Stimulated activated CD4-positive, alpha-beta T cell treated with anti-CD3 and anti-CD28 coated beads, Interleukin-4, amount 100 ng/mL, for 48 hours (primary cell): Measurements from ENCODE around the gene TAMALIN.

Experiments used
- DNase-seq, 2 donors: peaks; one replicate each; pipeline ENCODE4 v3.0.0-alpha.2; 2020; ENCODE audit warnings: low read depth in 2 of 2

Gene TAMALIN

DNA sequence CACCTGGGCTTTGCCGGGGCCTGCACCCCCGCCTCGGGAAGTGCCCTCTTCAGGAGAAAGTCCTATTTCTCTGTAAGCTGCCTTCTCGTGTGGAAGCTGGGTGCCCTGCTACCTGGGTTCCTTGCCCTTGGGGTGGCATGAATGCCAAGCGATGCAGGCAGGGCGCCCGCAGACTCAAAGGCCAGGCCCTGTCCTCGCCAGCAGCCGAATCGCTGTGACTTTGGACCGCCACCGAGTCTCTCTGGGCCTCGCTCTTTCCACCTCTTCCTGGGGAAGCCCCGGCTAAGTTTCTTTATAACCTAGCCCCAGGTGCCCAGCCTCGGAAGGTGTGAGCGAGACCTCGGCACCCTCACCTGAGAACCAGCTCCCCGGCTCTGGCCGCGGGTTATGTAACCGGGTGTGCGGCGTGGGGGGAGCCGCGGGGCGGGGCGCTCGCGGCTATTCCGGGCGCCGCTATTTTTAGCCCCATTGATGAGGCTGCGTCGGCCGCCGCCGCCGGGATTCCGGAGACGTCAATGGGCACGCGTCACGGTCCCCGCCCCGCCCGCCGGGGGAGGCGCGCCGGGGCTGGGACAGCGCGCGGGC lies 29.9 kb downstream of the TAMALIN start:
- DNase-seq: peak; percentile 57

- DNase-seq: no peak
Measured at GRCh38 chr12:52037248-52037861, 30.6 kb downstream of the TAMALIN start.

DNA sequence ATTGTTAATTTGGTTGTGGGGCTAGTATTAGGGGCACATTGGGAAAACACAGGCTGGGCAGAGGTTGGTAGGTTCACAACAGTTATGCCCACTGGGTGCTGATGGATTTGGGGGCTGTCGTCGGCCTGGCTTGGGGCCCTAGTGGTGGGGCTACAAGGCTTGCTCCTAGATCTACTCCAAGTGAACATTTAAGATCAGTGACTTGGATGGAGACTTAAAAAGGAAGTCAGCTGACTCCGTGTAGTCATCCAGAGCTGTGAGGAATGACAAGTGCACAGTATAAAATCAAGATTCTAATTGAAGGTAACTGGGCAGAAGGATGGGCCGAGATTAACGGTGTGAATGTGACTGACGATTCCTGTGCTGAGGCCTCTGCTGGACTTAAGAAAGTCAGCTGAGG lies 31.7 kb downstream of the TAMALIN start:
- DNase-seq: no peak

GRCh38 chr12:52041035-52041434 lies 34.3 kb downstream of the TAMALIN start:
- no peak for DNase-seq

DNA sequence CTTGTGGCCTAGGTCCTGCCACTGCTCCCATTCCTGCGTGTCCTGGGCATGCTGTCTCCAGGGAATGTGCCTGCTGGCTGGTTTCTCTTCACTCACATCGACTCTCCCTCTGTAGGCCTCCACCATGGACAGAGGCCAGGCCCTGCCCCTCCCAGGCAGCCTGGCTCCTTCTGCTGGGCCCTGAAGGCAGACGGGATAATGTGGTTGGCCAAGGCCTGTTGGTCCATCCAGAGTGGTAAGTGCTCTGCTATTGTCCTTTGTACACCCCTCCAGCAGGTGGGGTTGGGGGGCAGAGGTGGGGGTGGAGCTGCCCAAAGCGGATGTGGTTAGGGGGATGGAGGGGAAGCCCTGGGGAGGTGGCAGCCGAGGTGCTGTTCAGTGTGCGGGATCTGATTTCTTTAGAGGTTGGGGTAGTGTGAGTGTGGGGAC lies 35.0 kb downstream of the TAMALIN start:
- no peak for DNase-seq

DNA sequence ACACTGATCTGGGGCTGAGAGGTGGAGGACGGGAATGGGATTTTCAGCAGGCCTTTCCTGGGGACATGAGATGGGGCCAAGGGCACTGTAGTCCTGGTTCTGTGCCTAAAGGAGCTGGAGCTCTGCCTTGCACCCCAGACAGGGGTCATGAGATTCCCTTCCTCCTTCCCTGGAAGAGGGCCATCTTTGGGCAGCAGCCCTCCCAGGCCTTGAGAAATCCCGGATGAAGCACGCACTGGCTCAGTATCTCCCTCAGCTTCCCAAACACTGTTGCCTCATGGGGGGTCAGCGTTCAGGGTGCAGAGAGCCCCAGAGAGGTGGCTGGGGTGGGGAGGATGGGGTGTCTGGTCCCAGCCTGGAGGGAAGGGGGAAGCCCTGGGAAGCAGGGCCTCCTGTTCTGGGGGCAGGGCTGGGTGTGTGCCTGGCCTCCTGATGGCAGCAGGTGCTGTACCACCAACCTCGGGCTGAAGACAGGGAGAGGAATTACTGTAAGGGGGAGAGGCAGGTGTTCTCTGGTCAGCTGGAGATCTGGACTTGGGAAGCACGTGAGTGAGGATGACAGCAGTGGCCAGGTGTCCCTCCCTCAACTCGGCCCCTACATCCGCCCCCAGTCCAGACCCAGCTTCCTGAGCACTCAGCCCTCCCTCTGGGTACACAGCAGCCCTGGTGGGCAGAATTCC lies 36.1 kb downstream of the TAMALIN start:
- DNase-seq: no peak

DNA sequence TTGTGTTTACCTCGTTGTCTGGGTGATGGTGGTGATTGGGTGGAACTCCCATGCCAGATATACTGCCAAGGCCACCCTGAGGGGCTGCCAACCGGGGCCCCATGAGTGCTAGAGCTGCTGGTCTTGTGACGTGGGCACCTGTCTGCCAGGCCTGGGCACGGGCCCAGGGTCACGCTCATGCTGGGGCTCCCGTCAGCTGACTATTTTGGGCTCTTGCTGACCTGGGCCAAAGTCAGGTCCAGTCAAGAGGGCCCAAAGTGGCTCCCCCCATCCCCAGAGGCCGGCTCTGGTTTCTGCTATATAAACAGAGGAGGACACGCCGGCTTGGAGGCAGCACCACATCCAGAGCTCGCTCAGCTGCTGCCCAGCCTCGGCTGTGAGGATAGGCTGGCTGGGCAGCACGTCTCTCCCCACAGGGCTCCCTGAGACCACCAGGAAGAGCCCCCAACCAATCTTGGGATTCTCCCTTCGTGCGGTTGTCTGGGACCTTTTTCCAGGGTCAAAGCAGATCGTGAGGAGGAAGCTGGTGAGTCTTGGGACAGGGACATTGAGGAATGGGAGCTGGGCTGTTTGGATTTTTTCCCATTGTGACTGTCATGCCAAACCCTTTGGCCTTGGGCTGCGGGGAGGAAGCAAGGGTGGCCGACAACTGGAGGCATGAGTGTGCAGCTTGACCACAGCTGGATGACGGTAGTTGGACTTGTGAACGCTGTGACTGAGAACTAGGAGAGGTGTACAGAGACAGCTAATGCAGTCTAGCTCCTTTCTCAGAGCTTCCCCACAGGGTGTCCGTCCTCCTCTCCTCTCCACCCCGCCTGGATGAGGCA lies 36.9 kb downstream of the TAMALIN start:
- DNase-seq: no peak

- DNase-seq: no peak
Measured at GRCh38 chr12:52044292-52044983, 37.7 kb downstream of the TAMALIN start.

DNA sequence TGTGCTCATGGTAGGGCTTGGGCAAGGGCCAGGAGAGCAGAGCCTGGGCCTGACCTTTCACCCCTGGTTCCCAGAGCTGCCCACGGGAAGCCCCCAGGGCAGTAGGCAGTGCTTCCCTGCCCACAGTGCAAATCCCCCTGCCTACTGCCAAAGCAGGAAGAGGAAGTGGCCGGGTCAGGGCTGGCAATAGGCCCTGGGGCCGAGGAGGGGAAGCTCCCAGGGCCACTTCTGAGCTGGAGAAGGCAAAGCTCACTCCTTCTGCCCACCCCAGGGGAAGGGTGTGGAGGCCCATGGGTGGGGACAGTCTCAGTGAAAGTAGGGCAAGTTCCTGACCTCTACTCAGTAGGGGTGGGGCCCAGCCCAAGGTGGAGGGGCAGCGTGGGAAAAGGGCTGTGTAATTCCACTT lies 39.1 kb downstream of the TAMALIN start:
- DNase-seq: no peak

- no peak for DNase-seq
Measured at GRCh38 chr12:52046859-52047258, 40.1 kb downstream of the TAMALIN start.

DNA sequence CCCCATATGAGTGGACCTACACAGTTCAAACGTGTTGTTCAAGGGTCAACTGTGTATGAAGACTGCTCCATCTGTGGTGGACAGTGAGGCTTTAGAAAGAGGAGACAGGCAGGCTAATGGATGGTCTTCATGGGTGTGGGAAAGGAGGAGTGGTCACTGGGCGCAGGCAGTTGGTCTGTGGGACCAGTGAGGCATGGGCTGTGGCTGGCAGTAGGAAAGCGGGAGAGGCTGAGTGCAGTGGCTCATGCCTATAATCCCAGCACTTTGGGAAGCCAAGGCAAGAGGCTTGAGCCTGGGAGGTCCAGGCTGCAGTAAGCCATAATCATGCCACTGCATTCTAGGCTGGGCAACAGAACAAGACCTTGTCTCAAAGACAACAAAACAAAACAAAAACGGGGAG lies 42.5 kb downstream of the TAMALIN start:
- no peak for DNase-seq

DNA sequence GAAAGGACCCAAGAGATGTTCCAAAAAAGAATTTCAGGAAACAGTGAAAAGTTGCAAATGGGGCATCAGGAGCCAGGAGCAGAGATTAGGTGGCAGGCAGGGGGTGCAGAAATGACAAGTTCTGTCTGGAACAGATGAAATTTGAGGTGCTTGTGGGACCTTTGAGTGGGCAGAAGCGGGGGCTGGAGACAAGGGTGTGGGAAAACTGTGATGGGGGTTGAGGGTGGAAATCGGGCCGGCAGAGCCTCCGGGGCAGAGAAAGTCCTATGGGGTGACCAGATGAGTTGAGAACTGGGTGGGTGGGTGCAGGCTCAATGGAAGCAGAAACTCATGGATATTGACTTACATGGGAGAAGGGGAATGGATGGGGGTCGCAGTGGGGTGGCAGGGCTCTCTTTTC lies 42.9 kb downstream of the TAMALIN start:
- DNase-seq: no peak

GRCh38 chr12:52050116-52050757 lies 43.5 kb downstream of the TAMALIN start:
- no peak for DNase-seq

DNA sequence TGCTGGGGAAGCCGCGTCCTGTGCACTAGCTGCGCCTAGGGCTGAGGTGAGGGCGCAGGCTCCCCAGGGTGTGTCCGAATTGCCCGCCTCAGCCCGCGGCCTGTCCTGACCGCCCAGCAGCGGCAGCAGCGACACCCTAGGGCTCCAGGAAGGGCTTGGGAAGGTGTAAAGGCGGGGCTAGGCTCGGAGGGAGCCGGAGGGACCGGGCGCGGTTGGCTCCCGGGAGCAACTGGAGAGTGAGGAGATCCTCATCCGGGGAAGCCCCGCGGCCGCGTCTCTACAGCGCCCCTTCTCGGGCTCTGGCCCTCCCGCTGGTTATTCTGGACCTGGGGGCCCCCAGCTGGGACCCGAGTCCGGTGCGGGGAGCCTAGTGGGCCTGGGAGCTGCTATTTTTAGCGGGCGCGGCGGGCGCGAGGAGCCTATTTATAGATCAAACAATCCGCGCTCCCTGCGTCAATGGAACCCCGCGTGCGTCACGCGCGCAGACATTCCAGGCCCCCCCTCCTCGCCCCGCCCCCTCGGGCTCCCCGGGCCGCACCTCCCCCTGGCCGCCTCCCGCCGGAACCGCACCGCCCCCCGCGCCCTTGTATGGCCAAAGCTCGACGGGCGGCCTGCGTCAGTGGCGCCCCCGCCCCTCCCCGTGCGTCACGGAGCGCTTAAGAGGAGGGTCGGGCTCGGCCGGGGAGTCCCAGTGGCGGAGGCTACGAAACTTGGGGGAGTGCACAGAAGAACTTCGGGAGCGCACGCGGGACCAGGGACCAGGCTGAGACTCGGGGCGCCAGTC lies 44.2 kb downstream of the TAMALIN start, which contains the start of gene NR4A1:
Gene NR4A1 (plus strand): TSS at position 685 of the 784 bp plus-strand sequence. CDS start 2,887 bp downstream, outside the sequence.
- DNase-seq: peak; percentile 99

- DNase-seq: no peak
Measured at GRCh38 chr12:52052468-52053186, 45.9 kb downstream of the TAMALIN start.

DNA sequence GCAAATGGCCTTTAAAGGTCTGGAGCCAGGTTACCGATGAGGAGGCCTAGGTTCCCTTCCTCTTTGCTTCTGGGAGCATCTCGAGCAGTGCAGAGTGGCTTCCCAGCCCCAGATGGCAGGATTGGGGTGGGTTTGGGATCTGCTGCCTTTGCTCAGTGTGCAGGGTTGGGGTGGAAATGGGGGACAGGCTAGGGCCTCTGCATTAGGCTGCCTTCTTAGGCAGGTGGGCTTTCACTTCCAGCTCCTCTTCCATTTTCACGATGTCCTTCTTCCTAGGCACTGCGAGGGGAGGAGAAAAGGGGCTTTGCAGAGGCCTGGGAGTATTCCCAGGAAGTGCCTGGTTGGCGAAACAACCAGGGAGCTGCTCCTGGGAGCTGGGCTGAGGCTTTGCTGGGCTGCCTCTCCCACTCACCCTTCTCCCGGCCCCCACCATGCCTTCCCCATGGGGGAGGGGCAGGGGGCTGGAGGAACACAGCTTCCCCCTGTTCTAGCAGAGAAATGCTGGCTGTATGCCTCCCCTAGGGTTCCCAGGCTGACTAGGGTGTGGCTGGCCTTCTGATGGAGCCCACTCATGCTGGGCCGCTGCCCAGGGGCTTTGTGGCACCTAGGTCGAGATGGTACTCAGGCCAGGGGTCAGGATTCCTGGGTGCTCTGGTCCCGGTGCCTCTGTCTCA lies 46.9 kb downstream of the TAMALIN start:
- no peak for DNase-seq

GRCh38 chr12:52054231-52054832 lies 47.6 kb downstream of the TAMALIN start:
- DNase-seq: no peak

DNA sequence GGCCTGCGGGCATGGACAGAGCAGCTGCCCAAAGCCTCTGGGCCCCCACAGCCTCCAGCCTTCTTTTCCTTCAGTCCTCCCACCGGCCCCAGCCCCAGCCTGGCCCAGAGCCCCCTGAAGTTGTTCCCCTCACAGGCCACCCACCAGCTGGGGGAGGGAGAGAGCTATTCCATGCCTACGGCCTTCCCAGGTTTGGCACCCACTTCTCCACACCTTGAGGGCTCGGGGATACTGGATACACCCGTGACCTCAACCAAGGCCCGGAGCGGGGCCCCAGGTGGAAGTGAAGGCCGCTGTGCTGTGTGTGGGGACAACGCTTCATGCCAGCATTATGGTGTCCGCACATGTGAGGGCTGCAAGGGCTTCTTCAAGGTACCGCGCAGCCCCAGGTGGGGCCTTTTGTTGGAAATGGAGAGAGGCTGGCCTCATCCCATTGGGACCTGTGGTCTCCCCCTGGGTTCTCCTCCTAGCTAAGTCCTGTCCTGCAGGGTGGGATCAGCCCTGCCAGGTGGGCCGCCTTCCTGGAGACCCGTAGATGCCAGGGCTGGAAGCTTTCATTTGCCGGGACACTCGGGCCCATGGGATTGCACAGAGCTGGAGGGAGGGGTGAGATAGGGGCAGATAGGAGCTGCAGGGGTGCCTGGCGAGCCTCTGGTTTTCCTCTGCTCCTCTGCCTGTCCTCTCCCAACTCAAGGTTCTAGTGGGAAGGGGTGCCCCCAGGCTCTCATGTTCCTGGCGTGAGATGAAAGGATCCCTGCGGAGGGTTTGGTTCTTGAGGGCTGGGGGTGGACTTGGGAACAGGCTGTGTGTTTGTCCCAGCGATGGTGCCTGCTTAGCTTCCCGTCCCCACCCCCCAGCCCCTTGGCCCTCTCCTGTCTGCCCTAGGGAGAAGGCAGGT lies 48.3 kb downstream of the TAMALIN start:
- no peak for DNase-seq
